Measurements from ENCODE around the gene NDC80.
A peak's percentile ranks its signal among the peaks of the same experiment; 100 is the strongest.

The NDC80 gene

DNA sequence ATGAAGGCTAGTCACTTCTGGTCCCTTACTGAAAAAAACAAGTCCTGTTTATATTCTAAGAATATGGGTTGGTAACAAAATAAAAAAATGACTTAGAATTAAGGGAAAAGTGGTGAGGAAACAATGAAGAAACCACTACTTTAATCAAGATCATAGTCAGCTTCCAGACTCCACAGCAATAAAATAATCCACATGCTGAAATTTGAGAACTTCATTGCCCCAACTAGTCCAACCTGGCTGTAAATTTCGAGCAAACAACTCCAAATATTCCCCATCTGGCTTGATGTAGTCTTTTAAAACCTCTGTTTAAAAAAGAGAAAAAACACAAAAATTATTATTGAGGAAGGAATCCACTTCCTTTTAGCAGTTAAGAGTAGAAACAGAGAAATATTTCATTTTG is 32.5 kb upstream of the NDC80 start (continued):
- TF ChIP-seq REPIN1 (tag by site-specific recombination; IDR thresholded peaks at IDR 0.05; ENCODE audit: low read depth) (no peak), ZNF426 (tag by site-specific recombination; IDR thresholded peaks at IDR 0.05) (no peak), SETDB1 (IDR thresholded peaks at IDR 0.05; ENCODE audit: insufficient read length, low read length) (no peak), ZNF600 (tag by site-specific recombination; IDR thresholded peaks at IDR 0.05) (0 out of 2 replicates have a peak, but pooled peaks have one; percentile 29), KLF9 (tag by site-specific recombination; IDR thresholded peaks at IDR 0.05; ENCODE audit: low read depth) (no peak), BCL11A (tag by site-specific recombination; IDR thresholded peaks at IDR 0.05; ENCODE audit: low read depth) (no peak), BCL11B (tag by site-specific recombination; IDR thresholded peaks at IDR 0.05; ENCODE audit: low read depth) (no peak), ZNF223 (tag by site-specific recombination; IDR thresholded peaks at IDR 0.05) (no peak), ZXDB (tag by site-specific recombination; IDR thresholded peaks at IDR 0.05) (no peak), ZNF843 (tag by site-specific recombination; IDR thresholded peaks at IDR 0.05) (0 out of 2 replicates have a peak, but pooled peaks have one; percentile 15), ZNF501 (tag by site-specific recombination; IDR thresholded peaks at IDR 0.05) (0 out of 2 replicates have a peak, but pooled peaks have one; percentile 26), ZNF121 (tag by site-specific recombination; IDR thresholded peaks at IDR 0.05) (no peak), BCL6B (tag by site-specific recombination; IDR thresholded peaks at IDR 0.05) (no peak), ZNF585B (tag by site-specific recombination; IDR thresholded peaks at IDR 0.05) (no peak), ZBTB8A (tag by site-specific recombination; IDR thresholded peaks at IDR 0.05) (no peak), MZF1 (tag by site-specific recombination; IDR thresholded peaks at IDR 0.05; ENCODE audit: borderline replicate concordance) (peak; percentile 19; the same call in 1 of the 2 replicates), ZNF549 (tag by site-specific recombination; IDR thresholded peaks at IDR 0.05) (no peak), ZNF202 (tag by site-specific recombination; IDR thresholded peaks at IDR 0.05; ENCODE audit: borderline replicate concordance) (no peak), ZNF175 (tag by site-specific recombination; IDR thresholded peaks at IDR 0.05) (no peak), KLF7 (tag by site-specific recombination; IDR thresholded peaks at IDR 0.05; ENCODE audit: borderline replicate concordance) (no peak), YY1 (tag by site-specific recombination; IDR thresholded peaks at IDR 0.05) (no peak), ZNF623 (tag by site-specific recombination; IDR thresholded peaks at IDR 0.05) (no peak), ZFP37 (tag by site-specific recombination; IDR thresholded peaks at IDR 0.05) (no peak)
- TF ChIP-seq, protein P1, sequence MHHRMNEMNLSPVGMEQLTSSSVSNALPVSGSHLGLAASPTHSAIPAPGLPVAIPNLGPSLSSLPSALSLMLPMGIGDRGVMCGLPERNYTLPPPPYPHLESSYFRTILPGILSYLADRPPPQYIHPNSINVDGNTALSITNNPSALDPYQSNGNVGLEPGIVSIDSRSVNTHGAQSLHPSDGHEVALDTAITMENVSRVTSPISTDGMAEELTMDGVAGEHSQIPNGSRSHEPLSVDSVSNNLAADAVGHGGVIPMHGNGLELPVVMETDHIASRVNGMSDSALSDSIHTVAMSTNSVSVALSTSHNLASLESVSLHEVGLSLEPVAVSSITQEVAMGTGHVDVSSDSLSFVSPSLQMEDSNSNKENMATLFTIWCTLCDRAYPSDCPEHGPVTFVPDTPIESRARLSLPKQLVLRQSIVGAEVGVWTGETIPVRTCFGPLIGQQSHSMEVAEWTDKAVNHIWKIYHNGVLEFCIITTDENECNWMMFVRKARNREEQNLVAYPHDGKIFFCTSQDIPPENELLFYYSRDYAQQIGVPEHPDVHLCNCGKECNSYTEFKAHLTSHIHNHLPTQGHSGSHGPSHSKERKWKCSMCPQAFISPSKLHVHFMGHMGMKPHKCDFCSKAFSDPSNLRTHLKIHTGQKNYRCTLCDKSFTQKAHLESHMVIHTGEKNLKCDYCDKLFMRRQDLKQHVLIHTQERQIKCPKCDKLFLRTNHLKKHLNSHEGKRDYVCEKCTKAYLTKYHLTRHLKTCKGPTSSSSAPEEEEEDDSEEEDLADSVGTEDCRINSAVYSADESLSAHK (tag by site-specific recombination; IDR thresholded peaks at IDR 0.05), result peak; percentile 42; the same call in 1 of the 2 replicates
- TF ChIP-seq, protein P2, sequence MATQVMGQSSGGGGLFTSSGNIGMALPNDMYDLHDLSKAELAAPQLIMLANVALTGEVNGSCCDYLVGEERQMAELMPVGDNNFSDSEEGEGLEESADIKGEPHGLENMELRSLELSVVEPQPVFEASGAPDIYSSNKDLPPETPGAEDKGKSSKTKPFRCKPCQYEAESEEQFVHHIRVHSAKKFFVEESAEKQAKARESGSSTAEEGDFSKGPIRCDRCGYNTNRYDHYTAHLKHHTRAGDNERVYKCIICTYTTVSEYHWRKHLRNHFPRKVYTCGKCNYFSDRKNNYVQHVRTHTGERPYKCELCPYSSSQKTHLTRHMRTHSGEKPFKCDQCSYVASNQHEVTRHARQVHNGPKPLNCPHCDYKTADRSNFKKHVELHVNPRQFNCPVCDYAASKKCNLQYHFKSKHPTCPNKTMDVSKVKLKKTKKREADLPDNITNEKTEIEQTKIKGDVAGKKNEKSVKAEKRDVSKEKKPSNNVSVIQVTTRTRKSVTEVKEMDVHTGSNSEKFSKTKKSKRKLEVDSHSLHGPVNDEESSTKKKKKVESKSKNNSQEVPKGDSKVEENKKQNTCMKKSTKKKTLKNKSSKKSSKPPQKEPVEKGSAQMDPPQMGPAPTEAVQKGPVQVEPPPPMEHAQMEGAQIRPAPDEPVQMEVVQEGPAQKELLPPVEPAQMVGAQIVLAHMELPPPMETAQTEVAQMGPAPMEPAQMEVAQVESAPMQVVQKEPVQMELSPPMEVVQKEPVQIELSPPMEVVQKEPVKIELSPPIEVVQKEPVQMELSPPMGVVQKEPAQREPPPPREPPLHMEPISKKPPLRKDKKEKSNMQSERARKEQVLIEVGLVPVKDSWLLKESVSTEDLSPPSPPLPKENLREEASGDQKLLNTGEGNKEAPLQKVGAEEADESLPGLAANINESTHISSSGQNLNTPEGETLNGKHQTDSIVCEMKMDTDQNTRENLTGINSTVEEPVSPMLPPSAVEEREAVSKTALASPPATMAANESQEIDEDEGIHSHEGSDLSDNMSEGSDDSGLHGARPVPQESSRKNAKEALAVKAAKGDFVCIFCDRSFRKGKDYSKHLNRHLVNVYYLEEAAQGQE (tag by site-specific recombination; IDR thresholded peaks at IDR 0.05), result no peak
- TF ChIP-seq, protein P3, sequence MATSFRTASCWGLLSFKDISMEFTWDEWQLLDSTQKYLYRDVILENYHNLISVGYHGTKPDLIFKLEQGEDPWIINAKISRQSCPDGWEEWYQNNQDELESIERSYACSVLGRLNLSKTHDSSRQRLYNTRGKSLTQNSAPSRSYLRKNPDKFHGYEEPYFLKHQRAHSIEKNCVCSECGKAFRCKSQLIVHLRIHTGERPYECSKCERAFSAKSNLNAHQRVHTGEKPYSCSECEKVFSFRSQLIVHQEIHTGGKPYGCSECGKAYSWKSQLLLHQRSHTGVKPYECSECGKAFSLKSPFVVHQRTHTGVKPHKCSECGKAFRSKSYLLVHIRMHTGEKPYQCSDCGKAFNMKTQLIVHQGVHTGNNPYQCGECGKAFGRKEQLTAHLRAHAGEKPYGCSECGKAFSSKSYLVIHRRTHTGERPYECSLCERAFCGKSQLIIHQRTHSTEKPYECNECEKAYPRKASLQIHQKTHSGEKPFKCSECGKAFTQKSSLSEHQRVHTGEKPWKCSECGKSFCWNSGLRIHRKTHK (tag by site-specific recombination; IDR thresholded peaks at IDR 0.05), result no peak
